ENCODE measurements around the gene GNAT1.
"Not testable (repeated sequence)": the region's sequence is repeated elsewhere in the genome, so short reads cannot be mapped to it uniquely, and the experiment has no call there.

GNAT1 gene

DNA sequence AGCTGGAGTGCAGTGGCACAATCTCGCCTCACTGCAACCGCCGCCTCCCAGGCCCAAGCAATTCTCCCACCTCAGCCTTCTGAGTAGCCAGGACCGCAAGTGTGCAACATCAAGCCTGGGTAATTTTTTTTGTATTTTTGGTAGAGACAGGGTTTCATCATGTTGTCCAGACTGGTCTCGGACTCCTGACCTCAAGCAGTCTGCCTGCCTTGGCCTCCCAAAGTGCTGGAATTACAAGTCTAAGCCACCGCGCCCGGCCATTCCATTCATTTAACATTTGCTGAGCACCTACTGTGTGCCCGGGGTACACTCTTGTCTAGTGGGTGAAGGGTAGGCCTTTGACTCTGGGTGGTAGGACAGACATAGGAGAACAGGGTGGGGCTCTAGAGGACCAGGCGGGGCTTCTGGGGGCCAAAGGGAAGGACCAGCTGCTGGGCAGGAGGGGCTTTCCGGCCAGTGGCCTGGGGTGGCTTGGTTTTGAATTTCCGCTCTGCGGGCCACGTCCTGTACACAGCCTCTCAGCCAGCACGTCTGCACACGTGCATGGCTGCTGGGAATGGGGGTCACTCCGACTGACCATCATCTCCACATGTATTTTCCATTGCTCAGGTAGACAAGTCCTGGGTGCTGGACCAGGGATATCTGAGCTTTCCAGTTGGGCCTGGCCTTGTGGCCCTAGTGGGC lies 16.1 kb downstream of the GNAT1 start:
- Histone ChIP-seq H3K27ac (ENCODE audit: insufficient read depth in 1 of 2, low read depth in 1 of 2, low read length in 2 of 2, poor library complexity in 1 of 2, severe bottlenecking in 2 of 2) (no peak overlapping the region), H3K36me3 (ENCODE audit: control insufficient read depth in 4 of 4, insufficient read depth in 4 of 4, low read length in 3 of 4) (no peaks in the 10 kb centered on the region), H3K4me3 (ENCODE audit: control insufficient read depth in 1 of 7, extremely low read depth in 1 of 7, insufficient read depth in 4 of 7, low read depth in 2 of 7, low read length in 6 of 7) (no peak overlapping the region), H3K9me3 (ENCODE audit: control extremely low read depth in 1 of 5, control insufficient read depth in 4 of 5, insufficient read depth in 2 of 5, low read depth in 1 of 5, low read length in 4 of 5) (no peaks in the 10 kb centered on the region), H3K4me1 (ENCODE audit: control extremely low read depth in 1 of 4, control insufficient read depth in 4 of 4, insufficient read depth in 4 of 4, low read length in 3 of 4) (peaks cover 0 to 19% (median 14%) of the 10 kb centered on the region in 4 experiments), H3K27me3 (replicated peaks in 2 of 5; ENCODE audit: control insufficient read depth in 4 of 5, insufficient read depth in 5 of 5, low read length in 4 of 5) (peaks cover 0 to 49% (median 28%) of the 10 kb centered on the region in 5 experiments)
- ChIA-PET POLR2A (interaction anchor here (1.1 kb wide), 1 partner anchor 12 kb away, joined by 3 read pairs; no protein-coding TSS in a partner anchor), CTCF (interaction anchor here (14.3 to 69.0 kb wide), 2 partner anchors 15 to 42 kb away, joined by 166 to 1875 read pairs; partner anchors contain the start of genes GNAI2, GNAT1, LSMEM2 and SEMA3B)
- no peak for DNase-seq
- WGBS (ENCODE audit: insufficient coverage): 97% methylated on average over 10 of the region's 17 CpGs

DNA sequence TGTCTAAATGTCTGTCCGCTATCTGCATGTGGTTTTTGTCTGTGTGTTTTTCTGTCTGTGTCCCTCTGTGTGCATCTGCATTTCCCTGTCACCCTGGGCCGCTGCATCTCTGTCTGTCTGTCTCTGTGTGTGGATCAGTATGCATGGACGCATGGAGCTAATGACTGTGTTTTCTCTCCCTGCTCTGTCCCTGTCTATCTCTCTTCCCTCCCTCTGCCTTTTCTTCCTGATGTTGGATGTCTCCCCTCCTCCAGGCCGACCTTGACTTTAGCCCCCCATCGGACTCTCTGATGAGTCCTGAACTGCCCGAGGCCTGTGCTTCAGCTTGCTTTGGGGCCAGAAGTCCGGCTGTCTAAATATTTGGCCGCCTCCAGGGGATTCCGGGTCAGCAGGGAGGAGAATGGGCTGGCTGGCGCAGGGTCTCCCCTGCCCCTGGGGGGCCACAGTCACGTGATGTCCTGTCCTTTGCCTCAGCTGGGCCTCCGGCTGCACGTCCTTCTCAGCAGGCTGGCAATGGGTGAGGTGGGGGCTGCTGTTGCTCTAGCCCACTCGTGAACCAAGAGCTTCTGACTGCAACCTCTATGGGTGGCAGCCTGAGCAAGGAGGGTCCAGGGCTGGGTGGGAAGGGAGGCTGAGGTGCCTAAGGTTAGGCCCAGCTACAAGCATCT lies 17.4 kb downstream of the GNAT1 start:
- POLR2A ChIA-PET: no interaction called here
- CTCF ChIA-PET: interaction anchor here (0.8 to 69.0 kb wide), 3 partner anchors 9 to 41 kb away, joined by 3 to 1875 read pairs (median 166); partner anchors contain the start of genes GNAI2, GNAT1, LSMEM2 and SEMA3B
- no peak overlapping the region for H3K4me3 ChIP-seq (ENCODE audit: control insufficient read depth in 1 of 7, extremely low read depth in 1 of 7, insufficient read depth in 4 of 7, low read depth in 2 of 7, low read length in 6 of 7)
- peaks cover 0 to 36% (median 25%) of the 10 kb centered on the region in 5 experiments for H3K27me3 ChIP-seq (replicated peaks in 2 of 5; ENCODE audit: control insufficient read depth in 4 of 5, insufficient read depth in 5 of 5, low read length in 4 of 5)
- no peaks in the 10 kb centered on the region for H3K36me3 ChIP-seq (ENCODE audit: control insufficient read depth in 4 of 4, insufficient read depth in 4 of 4, low read length in 3 of 4)
- no peaks in the 10 kb centered on the region for H3K9me3 ChIP-seq (ENCODE audit: control extremely low read depth in 1 of 5, control insufficient read depth in 4 of 5, insufficient read depth in 2 of 5, low read depth in 1 of 5, low read length in 4 of 5)
- no peak overlapping the region for H3K27ac ChIP-seq (ENCODE audit: insufficient read depth in 1 of 2, low read depth in 1 of 2, low read length in 2 of 2, poor library complexity in 1 of 2, severe bottlenecking in 2 of 2)
- H3K4me1 ChIP-seq (ENCODE audit: control extremely low read depth in 1 of 4, control insufficient read depth in 4 of 4, insufficient read depth in 4 of 4, low read length in 3 of 4): peaks cover 0 to 19% (median 14%) of the 10 kb centered on the region in 4 experiments
- DNase-seq: no peak
- 92% methylated on average over 13 of the region's 14 CpGs for WGBS (ENCODE audit: insufficient coverage)

DNA sequence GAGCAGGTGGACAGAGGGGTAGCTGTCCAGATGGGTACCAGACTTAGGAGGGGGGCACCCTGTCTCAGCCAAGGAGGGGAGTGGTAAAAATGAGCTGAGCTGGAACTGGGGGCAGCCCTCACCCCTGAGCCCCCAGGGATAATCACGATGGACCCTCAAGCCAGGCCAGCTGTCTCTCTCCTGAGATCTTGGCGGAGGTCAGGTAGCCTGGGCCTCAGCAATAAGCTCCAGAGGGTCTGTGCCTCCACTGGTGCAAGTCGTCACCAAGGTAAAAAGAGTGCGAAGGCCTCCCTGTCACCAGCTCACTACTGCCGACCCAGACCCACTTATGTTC lies 18.7 kb downstream of the GNAT1 start:
- CTCF ChIA-PET: interaction anchor here (0.8 to 69.0 kb wide), 3 partner anchors 18 to 118 kb away, joined by 3 to 1875 read pairs (median 166); partner anchors contain the start of genes GNAI2, GNAT1, LSMEM2 and SEMA3B
- WGBS (ENCODE audit: insufficient coverage): 100% methylated on average over 5 of the region's 5 CpGs
- H3K4me3 ChIP-seq (ENCODE audit: control insufficient read depth in 1 of 7, extremely low read depth in 1 of 7, insufficient read depth in 4 of 7, low read depth in 2 of 7, low read length in 6 of 7): no peak overlapping the region
- no peaks in the 10 kb centered on the region for H3K9me3 ChIP-seq (ENCODE audit: control extremely low read depth in 1 of 5, control insufficient read depth in 4 of 5, insufficient read depth in 2 of 5, low read depth in 1 of 5, low read length in 4 of 5)
- H3K4me1 ChIP-seq (ENCODE audit: control extremely low read depth in 1 of 4, control insufficient read depth in 4 of 4, insufficient read depth in 4 of 4, low read length in 3 of 4): peaks cover 0 to 15% (median 9%) of the 10 kb centered on the region in 4 experiments
- no peak overlapping the region for H3K27ac ChIP-seq (ENCODE audit: insufficient read depth in 1 of 2, low read depth in 1 of 2, low read length in 2 of 2, poor library complexity in 1 of 2, severe bottlenecking in 2 of 2)
- no peak for DNase-seq
- H3K36me3 ChIP-seq (ENCODE audit: control insufficient read depth in 4 of 4, insufficient read depth in 4 of 4, low read length in 3 of 4): no peaks in the 10 kb centered on the region
- H3K27me3 ChIP-seq (replicated peaks in 2 of 5; ENCODE audit: control insufficient read depth in 4 of 5, insufficient read depth in 5 of 5, low read length in 4 of 5): peaks cover 0 to 24% (median 15%) of the 10 kb centered on the region in 5 experiments
- POLR2A ChIA-PET: interaction anchor here (1.1 kb wide), 1 partner anchor 16 kb away, joined by 4 read pairs; no protein-coding TSS in a partner anchor

DNA sequence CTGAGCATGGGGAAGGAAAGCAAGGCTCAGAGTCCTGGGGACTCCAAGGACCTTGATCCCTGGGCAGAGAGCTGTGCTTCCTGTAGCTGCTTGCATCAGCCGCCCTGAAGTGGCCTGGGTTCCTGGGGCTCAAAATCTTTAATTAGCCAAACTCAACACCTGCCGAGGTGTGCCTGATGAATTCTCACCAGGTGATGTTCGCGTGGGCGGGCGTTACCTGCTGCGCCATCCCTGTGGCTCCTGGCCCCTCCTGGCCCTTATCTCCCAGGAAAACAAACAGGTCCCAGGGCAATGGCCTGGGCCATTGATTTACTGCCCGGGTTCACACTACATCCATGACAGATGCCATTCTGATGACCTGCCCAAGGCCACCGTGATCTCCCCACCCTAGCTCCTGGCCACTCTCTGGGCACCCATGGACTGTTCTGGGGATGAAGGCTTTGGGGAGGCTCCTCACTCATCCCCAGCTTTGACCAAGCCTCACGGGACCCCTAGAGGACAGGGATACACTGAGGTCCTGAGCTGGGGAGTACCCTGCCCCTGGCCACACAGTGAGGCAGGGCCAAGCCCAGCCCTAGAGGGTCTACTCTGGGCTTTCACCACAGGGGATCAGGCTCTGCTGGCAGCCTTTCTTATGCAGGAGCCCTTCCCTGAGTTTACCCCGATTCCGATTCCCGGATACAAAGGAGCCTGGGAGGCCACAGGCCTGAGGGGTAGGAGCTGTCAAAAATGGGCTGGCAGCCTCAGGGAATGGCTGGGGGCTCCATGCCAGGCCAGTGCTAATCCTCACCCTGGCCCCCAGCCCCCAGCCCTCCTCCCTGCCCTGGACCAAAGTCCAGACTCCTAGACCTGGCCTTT lies 19.3 kb downstream of the GNAT1 start:
- no peak overlapping the region for H3K4me3 ChIP-seq (ENCODE audit: control insufficient read depth in 1 of 7, extremely low read depth in 1 of 7, insufficient read depth in 4 of 7, low read depth in 2 of 7, low read length in 6 of 7)
- no peak overlapping the region for H3K27ac ChIP-seq (ENCODE audit: insufficient read depth in 1 of 2, low read depth in 1 of 2, low read length in 2 of 2, poor library complexity in 1 of 2, severe bottlenecking in 2 of 2)
- H3K36me3 ChIP-seq (ENCODE audit: control insufficient read depth in 4 of 4, insufficient read depth in 4 of 4, low read length in 3 of 4): no peaks in the 10 kb centered on the region
- no peak for DNase-seq
- H3K27me3 ChIP-seq (replicated peaks in 2 of 5; ENCODE audit: control insufficient read depth in 4 of 5, insufficient read depth in 5 of 5, low read length in 4 of 5): peaks cover 0 to 18% (median 15%) of the 10 kb centered on the region in 5 experiments
- H3K9me3 ChIP-seq (ENCODE audit: control extremely low read depth in 1 of 5, control insufficient read depth in 4 of 5, insufficient read depth in 2 of 5, low read depth in 1 of 5, low read length in 4 of 5): no peaks in the 10 kb centered on the region
- peaks cover 0 to 9% (median 3%) of the 10 kb centered on the region in 4 experiments for H3K4me1 ChIP-seq (ENCODE audit: control extremely low read depth in 1 of 4, control insufficient read depth in 4 of 4, insufficient read depth in 4 of 4, low read length in 3 of 4)
- ChIA-PET POLR2A (interaction anchor here (1.1 kb wide), 1 partner anchor 15 kb away, joined by 4 read pairs; no protein-coding TSS in a partner anchor), CTCF (interaction anchor here (0.8 to 69.0 kb wide), 3 partner anchors 18 to 117 kb away, joined by 3 to 1875 read pairs (median 166); partner anchors contain the start of genes GNAI2, GNAT1, LSMEM2 and SEMA3B)
- whole genome bisulfite sequencing (ENCODE audit: insufficient coverage): 97% methylated on average over 12 of the region's 13 CpGs

DNA sequence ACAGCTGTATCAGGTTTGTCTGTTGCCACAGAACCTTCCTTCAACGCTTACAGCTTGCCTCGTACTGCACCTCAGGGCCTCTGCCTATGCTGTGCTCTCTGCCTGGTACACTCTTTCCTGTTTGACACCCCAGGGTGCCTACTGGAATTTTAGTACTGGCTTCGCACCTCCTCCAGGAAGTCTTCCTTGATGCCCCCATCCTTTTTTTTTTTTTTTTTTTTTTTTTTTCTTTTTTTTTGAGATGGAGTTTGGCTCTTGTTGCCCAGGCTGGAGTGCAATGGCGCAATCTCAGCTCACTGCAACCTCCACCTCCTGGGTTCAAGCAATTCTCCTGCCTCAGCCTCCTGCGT lies 19.9 kb downstream of the GNAT1 start:
- DNase-seq; H3K4me1 ChIP-seq (ENCODE audit: control extremely low read depth in 1 of 4, control insufficient read depth in 4 of 4, insufficient read depth in 4 of 4, low read length in 3 of 4); H3K4me3 ChIP-seq (ENCODE audit: control insufficient read depth in 1 of 7, extremely low read depth in 1 of 7, insufficient read depth in 4 of 7, low read depth in 2 of 7, low read length in 6 of 7); H3K9me3 ChIP-seq (ENCODE audit: control extremely low read depth in 1 of 5, control insufficient read depth in 4 of 5, insufficient read depth in 2 of 5, low read depth in 1 of 5, low read length in 4 of 5); H3K36me3 ChIP-seq (ENCODE audit: control insufficient read depth in 4 of 4, insufficient read depth in 4 of 4, low read length in 3 of 4); H3K27ac ChIP-seq (ENCODE audit: insufficient read depth in 1 of 2, low read depth in 1 of 2, low read length in 2 of 2, poor library complexity in 1 of 2, severe bottlenecking in 2 of 2); POLR2A ChIA-PET: not testable (repeated sequence)
- 100% methylated on average over 2 of the region's 5 CpGs for WGBS (ENCODE audit: insufficient coverage)
- peaks cover 0 to 12% (median 9%) of the 10 kb centered on the region in 5 experiments for H3K27me3 ChIP-seq (replicated peaks in 2 of 5; ENCODE audit: control insufficient read depth in 4 of 5, insufficient read depth in 5 of 5, low read length in 4 of 5)
- CTCF ChIA-PET: interaction anchor here (14.3 to 69.0 kb wide), 2 partner anchors 19 to 38 kb away, joined by 166 to 1875 read pairs; partner anchors contain the start of genes GNAI2, GNAT1, LSMEM2 and SEMA3B

DNA sequence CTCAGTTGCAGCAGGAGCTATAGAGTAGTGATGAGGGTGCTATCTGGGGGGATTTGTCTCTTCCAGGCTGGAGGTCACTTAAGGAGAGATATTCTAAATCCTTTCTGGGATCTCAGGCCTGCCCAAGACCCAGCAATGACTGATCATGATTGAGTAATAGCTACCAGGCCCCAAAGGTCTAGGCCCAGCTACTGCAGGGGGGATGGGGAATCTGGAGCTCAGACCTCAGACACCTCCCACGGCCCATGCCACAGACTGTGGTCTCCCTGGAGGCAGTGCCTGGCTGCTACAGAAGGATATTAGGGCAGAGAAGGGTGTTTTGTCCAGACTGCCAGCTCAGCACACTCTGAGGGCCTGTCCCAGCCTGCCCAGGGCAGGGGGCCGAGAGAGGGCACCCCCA lies 20.5 kb downstream of the GNAT1 start:
- Histone ChIP-seq H3K4me3 (ENCODE audit: control insufficient read depth in 1 of 7, extremely low read depth in 1 of 7, insufficient read depth in 4 of 7, low read depth in 2 of 7, low read length in 6 of 7) (no peak overlapping the region), H3K9me3 (ENCODE audit: control extremely low read depth in 1 of 5, control insufficient read depth in 4 of 5, insufficient read depth in 2 of 5, low read depth in 1 of 5, low read length in 4 of 5) (no peaks in the 10 kb centered on the region), H3K27me3 (replicated peaks in 2 of 5; ENCODE audit: control insufficient read depth in 4 of 5, insufficient read depth in 5 of 5, low read length in 4 of 5) (peaks cover 0 to 6% (median 4%) of the 10 kb centered on the region in 5 experiments), H3K27ac (ENCODE audit: insufficient read depth in 1 of 2, low read depth in 1 of 2, low read length in 2 of 2, poor library complexity in 1 of 2, severe bottlenecking in 2 of 2) (no peak overlapping the region), H3K36me3 (ENCODE audit: control insufficient read depth in 4 of 4, insufficient read depth in 4 of 4, low read length in 3 of 4) (no peaks in the 10 kb centered on the region), H3K4me1 (ENCODE audit: control extremely low read depth in 1 of 4, control insufficient read depth in 4 of 4, insufficient read depth in 4 of 4, low read length in 3 of 4) (peaks cover 0 to 6% (median 0%) of the 10 kb centered on the region in 4 experiments)
- ChIA-PET POLR2A (interaction anchor here (0.6 kb wide), 1 partner anchor 15 kb away, joined by 5 read pairs; no protein-coding TSS in a partner anchor), CTCF (interaction anchor here (14.3 to 69.0 kb wide), 2 partner anchors 20 to 38 kb away, joined by 166 to 1875 read pairs; partner anchors contain the start of genes GNAI2, GNAT1, LSMEM2 and SEMA3B)
- WGBS (ENCODE audit: insufficient coverage): no CpG with 5 or more reads among the region's 2 CpGs
- no peak for DNase-seq

Data from common myeloid progenitor, CD34-positive (primary cell).